Mesodermal cell (in vitro differentiated cells): ENCODE measurements around the gene OSBPL2.

Experiments used
- H3K27ac ChIP-seq: 2 replicates; pipeline ENCODE4 v1.7.0; 2013; ENCODE audit warnings: mild to moderate bottlenecking, low read depth, low read length, moderate library complexity; ENCODE audit not compliant: severe bottlenecking
- H3K36me3 ChIP-seq: 2 replicates; pipeline ENCODE4 v1.7.1; 2013; ENCODE audit warnings: mild to moderate bottlenecking, low read length, moderate library complexity; ENCODE audit not compliant: control insufficient read depth, insufficient read depth
- H3K4me1 ChIP-seq: one replicate; pipeline ENCODE4 v1.7.1; 2013; ENCODE audit warnings: mild to moderate bottlenecking, low read length; ENCODE audit not compliant: insufficient read depth, control insufficient read depth, poor library complexity, severe bottlenecking
- H3K4me3 ChIP-seq: 2 replicates; pipeline ENCODE4 v1.7.0; 2013; ENCODE audit warnings: low read length, control low read depth, mild to moderate bottlenecking; ENCODE audit not compliant: insufficient read depth, poor library complexity, severe bottlenecking; ENCODE audit errors: extremely low read depth
- H3K9me3 ChIP-seq: 2 replicates; pipeline ENCODE4 v1.7.1; 2013; ENCODE audit warnings: mild to moderate bottlenecking, low read length, moderate library complexity; ENCODE audit not compliant: control insufficient read depth
- WGBS, 2 experiments: methylation state at CpG; one replicate each; pipeline ENCODE4 v1.1.5; 2013; ENCODE audit warnings: missing lambda C conversion rate in 2 of 2; ENCODE audit not compliant: insufficient coverage in 2 of 2; 5-methylcytosine and 5-hydroxymethylcytosine counted together

Gene OSBPL2

DNA sequence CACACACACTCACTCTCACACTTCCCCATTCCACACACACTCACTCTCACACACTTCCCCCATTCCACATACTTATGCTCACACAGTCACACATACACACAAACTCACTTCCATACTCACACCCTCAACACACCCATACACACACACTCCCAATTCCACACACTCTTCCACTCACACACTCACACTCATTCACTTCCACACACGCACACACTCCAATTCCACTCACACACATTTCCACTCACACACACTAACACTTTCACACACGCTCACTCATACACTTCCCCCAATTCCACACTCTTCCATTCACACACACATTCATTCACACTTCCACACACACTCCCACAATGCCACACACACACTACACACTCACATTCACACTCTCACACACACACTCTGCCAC, 8.0 kb upstream of the OSBPL2 start:
- 72 to 89% methylated on average over 2 of the region's 2 CpGs for WGBS, 2 experiments

DNA sequence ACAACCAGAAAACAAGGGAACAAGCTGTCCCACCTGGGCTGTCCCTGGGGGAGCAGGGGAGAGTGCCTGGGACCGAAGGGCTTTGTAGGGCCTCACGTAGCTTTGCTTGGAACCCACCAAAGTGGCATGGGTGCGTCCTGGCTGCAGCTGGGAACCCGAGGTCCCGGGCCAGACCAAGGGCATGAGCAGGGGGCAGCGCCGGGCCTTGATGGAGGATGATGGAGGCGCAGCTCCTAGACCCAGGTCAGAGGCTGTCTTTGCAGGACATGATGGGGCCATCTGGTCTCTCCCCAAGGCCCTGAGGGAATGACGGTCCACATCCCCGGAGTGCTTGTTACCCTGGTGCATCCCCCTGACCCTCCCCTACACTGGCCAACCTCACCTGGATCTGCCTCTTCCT, 7.6 kb upstream of the OSBPL2 start:
- Histone ChIP-seq H3K4me1 (no peaks in the 10 kb centered on the region), H3K36me3 (no peaks in the 10 kb centered on the region), H3K9me3 (peaks cover 4% of the 10 kb centered on the region), H3K27ac (no peak overlapping the region), H3K4me3 (no peak overlapping the region)
- 92 to 94% methylated on average over 10 of the region's 10 CpGs for WGBS, 2 experiments

More for the DNA sequence above, 8.0 kb upstream of the OSBPL2 start:
- peaks cover 4% of the 10 kb centered on the region for H3K9me3 ChIP-seq
- no peaks in the 10 kb centered on the region for H3K4me1 ChIP-seq
- no peak overlapping the region for H3K4me3 ChIP-seq
- H3K36me3 ChIP-seq: no peaks in the 10 kb centered on the region
- H3K27ac ChIP-seq: no peak overlapping the region

DNA sequence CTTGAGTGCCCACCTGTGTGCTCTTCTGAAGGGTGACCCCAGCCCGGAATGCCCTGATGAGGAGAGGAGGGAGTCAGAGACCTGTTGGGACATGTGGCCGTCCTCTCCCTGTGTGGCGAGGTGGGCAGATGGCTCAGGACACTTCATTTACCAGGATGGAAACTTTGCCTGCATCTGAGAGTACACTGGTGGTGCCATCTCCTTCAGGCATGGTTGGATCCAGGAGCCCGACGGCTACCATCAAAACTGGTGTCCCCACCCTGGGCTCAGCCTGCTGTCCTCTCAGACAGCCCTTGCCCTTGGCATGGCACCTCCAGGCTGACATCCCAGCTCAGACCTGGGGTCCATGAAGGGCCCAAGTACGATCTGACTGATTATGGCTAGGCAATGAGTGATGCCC, 7.0 kb upstream of the OSBPL2 start:
- no peaks in the 10 kb centered on the region for H3K4me1 ChIP-seq
- 77 to 85% methylated on average over 6 of the region's 6 CpGs for WGBS, 2 experiments
- H3K4me3 ChIP-seq: no peak overlapping the region
- H3K27ac ChIP-seq: no peak overlapping the region
- H3K36me3 ChIP-seq: no peaks in the 10 kb centered on the region
- H3K9me3 ChIP-seq: peaks cover 4% of the 10 kb centered on the region

DNA sequence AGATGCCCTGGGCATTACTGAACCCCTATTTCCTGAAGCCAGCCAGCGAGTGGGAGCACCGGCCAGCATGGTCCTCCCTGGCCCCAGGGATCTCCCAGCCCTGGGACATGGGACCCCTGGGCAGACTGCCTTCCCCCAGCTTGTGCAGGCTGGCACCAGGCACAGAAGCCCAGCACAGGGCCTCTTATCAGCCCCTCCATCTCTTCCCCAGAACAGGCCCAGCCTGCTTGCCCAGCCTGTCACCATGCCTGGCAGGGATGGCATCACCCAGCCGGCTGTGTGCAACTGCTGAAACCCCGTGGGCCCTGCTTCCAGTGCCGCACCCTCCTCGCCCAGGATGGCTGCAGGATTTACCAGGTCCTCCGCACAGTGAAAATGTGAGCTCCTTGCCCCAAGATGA, 6.1 kb upstream of the OSBPL2 start:
- Histone ChIP-seq H3K4me3 (no peak overlapping the region), H3K36me3 (no peaks in the 10 kb centered on the region), H3K4me1 (no peaks in the 10 kb centered on the region), H3K27ac (no peak overlapping the region), H3K9me3 (peaks cover 4% of the 10 kb centered on the region)
- 86 to 95% methylated on average over 7 of the region's 7 CpGs for WGBS, 2 experiments

DNA sequence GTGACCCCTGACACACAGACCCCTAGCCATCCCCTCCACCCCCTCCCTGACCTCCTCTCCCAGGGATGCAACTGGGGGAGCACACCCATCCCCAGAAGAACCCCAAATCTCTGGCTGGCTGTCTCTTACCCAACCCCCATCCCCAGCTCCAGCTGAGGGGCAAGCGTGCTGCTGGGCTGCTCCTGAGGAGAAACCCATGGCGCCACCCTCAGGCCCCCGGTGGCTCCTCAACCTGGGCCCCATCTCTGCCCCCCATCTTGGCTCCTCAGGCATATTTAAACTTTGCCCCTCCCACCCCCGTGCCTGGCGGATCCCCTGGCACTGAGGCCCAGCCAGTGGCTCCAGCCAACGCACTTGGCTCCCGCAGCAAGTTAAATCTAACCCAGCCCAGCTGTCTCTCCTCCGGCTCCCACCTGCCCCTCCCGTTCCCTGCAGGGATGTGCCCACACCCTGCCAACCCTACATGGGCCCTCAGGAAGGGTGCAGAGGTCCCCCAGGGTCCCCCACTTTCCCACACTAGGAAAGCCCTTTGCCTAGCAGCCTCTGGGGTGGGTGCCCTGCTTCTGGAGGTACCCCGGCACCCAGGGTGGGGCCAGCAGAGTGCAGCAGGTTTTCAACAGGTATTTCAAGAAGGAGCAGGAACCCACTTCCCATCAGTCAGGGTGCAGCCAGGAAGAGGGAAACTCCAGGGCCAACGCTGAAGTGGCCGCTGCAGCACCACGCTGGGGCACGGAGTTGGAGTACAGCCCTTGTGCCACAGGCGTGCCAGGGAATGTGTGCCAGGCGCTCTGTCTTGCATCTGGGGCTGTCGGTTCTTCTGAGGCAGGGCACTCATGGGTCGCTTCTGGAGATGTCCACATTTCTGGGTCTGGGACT, 5.3 kb upstream of the OSBPL2 start:
- Histone ChIP-seq H3K4me3 (no peak overlapping the region), H3K36me3 (no peaks in the 10 kb centered on the region), H3K4me1 (no peaks in the 10 kb centered on the region), H3K9me3 (peaks cover 4% of the 10 kb centered on the region), H3K27ac (no peak overlapping the region)
- WGBS, 2 experiments: 82 to 85% methylated on average over 16 to 18 of the region's 18 CpGs

DNA sequence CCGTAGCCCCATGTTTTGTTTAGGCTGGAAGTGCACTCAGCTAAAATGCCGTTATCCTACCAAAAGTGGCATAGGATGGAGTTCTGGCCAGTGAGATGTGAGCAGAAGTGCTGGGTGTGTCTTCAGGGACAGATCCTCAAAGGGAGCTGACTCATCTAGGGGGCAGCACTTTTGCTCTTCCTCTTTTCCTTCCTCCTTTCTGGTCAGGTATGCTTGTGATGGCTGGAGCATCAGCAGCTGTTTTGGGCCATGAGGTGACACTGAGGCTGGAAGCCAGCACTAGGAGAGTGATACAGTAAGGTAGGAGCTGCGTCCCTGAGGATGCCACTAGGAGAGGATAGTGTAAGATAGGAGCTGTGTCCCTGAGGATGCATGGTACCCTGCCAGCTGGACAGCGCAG, 4.6 kb upstream of the OSBPL2 start:
- H3K27ac ChIP-seq: no peak overlapping the region
- H3K4me3 ChIP-seq: no peak overlapping the region
- 79 to 96% methylated on average over 4 of the region's 4 CpGs for WGBS, 2 experiments
- H3K36me3 ChIP-seq: no peaks in the 10 kb centered on the region
- H3K4me1 ChIP-seq: no peaks in the 10 kb centered on the region
- H3K9me3 ChIP-seq: peaks cover 4% of the 10 kb centered on the region

DNA sequence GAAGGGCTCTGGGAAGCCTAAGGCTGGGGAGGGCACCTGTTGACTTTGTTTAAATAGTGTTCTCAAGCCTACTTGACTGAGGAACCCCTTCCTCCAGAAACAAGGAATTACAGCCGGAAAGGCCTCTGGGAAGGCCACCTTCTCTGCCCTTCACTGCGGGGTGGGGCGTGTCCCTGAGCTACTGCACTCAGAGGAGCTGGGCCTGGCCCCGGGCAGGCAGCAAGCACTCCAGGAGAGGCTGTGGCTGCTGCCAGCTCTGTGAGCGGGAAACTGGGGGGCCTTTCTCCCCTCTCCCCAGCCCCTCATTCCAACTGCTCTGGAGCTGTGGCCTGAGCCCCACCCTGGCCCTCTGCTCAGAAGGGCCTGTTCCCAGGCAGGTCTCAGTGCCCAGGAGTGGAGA, 4.0 kb upstream of the OSBPL2 start:
- Histone ChIP-seq H3K36me3 (no peaks in the 10 kb centered on the region), H3K4me1 (no peaks in the 10 kb centered on the region), H3K4me3 (no peak overlapping the region), H3K9me3 (peaks cover 4% of the 10 kb centered on the region), H3K27ac (no peak overlapping the region)
- 82 to 86% methylated on average over 4 of the region's 5 CpGs for WGBS, 2 experiments

DNA sequence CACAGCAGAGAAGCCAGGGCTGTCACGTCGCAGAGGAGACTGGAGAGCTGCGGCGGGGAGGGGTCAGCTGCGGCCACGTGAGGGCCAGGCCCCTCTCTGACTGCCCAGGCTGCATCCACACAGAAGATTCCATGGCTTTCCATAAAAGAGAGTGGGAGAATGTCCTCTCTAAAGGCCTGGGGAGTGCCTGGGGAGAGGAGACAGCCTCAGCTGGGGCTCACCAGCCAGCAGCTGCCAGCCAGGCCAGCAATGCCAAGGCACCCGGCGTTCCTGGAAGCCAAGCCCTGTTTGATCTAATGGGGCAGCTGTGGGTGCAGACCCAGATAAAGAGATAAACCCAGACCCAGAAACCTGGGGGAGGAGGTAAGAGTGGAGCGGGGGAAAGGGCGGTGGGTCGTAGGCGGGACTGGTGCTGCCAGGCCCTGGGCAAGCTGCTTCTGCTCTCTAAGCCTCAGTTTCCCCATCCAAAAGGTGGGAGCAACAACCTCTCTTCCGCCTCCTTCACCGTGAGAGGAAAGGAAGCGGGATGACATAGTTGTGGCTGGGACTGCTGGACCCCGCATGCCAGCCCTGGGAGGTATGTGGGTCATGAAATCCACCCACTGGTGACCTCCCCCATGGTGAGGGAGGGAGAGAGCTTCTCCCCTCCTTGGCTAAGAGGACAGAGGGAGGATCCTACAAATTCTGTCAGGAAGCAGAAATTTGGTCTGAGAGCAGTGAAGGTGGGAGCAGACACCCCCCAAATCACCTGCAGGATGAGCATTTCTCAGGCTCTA, 3.1 kb upstream of the OSBPL2 start:
- Histone ChIP-seq H3K4me3 (no peak overlapping the region), H3K9me3 (no peaks in the 10 kb centered on the region), H3K4me1 (no peaks in the 10 kb centered on the region), H3K27ac (no peak overlapping the region), H3K36me3 (no peaks in the 10 kb centered on the region)
- WGBS, 2 experiments: 76 to 83% methylated on average over 11 to 12 of the region's 16 CpGs

DNA sequence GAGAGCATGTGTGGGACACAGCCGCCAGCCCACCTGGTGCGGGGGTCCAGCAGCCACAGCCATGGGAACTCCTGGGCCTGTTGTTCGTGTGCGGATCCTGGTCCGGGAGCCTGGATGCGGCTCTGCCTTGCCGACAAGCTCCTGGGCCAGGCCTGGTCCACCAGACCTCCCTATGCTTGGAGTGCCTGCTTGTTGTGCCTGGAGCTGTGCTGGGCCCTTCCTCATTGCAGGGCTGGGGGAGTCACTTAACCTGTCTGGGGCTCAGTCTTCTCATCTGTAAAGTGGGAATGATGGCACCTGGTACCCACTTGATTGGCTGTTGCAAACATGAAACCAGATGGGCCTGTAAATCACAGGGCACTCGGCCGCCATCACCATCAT, 2.6 kb upstream of the OSBPL2 start:
- Histone ChIP-seq H3K27ac (no peak overlapping the region), H3K36me3 (peaks cover under 1% of the 10 kb centered on the region), H3K4me3 (no peak overlapping the region), H3K4me1 (no peaks in the 10 kb centered on the region), H3K9me3 (no peaks in the 10 kb centered on the region)
- WGBS, 2 experiments: 91 to 93% methylated on average over 9 of the region's 9 CpGs

DNA sequence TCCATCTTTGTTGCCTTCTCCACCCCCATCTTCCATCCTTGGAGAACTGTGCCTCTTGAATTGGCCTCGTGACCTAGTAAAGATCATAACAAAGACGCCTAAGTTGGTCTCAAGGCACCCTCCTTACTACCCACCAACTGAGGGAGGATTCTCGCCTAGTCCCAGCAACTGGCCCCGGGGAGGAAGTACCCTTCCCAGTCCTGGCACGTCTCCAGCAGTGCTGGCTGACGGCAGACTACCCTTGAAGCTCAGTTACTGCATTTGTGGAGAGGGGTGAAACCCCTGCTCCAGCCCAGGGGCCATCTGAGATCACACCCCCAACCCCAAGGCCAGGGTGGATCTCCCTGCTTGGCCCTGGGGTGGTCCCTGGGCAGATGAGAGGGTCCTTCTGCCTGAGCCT, 2.1 kb upstream of the OSBPL2 start:
- Histone ChIP-seq H3K36me3 (peaks cover 5% of the 10 kb centered on the region), H3K27ac (no peak overlapping the region), H3K4me1 (no peaks in the 10 kb centered on the region), H3K9me3 (no peaks in the 10 kb centered on the region), H3K4me3 (no peak overlapping the region)
- 100% methylated on average over 2 of the region's 6 CpGs; no CpG with 5 or more reads in 1 of the 2 experiments for WGBS, 2 experiments
